DND-41 (cell line): ENCODE data around the gene OR6T1.

Experiments
- ATAC-seq: fragments of 200-7000 bp; cut with Tn5 transposase; 3 replicates; pipeline ENCODE4 v1.9.1; 2021; ENCODE audit warnings: low read depth; ENCODE audit not compliant: insufficient read depth
- DNase-seq: peaks from one replicate; pipeline ENCODE4 v3.0.0-alpha.2; 2020
- H2AFZ ChIP-seq: 2 replicates; pipeline ENCODE4 v1.6.0; 2012; ENCODE audit warnings: low read depth, low read length
- H3K27ac ChIP-seq: 2 replicates; pipeline ENCODE4 v1.5.1; 2012; ENCODE audit warnings: low read length, inconsistent platforms
- H3K27me3 ChIP-seq: fragments of 200-600 bp; sonication (generic); 2 replicates; pipeline ENCODE4 v1.6.0; 2012; ENCODE audit warnings: low read length, mild to moderate bottlenecking, inconsistent platforms; ENCODE audit not compliant: insufficient read depth, poor library complexity
- H3K36me3 ChIP-seq: 2 replicates; pipeline ENCODE4 v1.5.1; 2012; ENCODE audit warnings: low read length, inconsistent platforms; ENCODE audit not compliant: insufficient read depth
- H3K4me1 ChIP-seq: 2 replicates; pipeline ENCODE4 v1.5.1; 2012; ENCODE audit warnings: mild to moderate bottlenecking, low read length; ENCODE audit not compliant: insufficient read depth
- H3K4me2 ChIP-seq: 2 replicates; pipeline ENCODE4 v1.6.0; 2012; ENCODE audit warnings: mild to moderate bottlenecking, moderate library complexity, low read length, inconsistent platforms; ENCODE audit not compliant: insufficient read depth
- H3K4me3 ChIP-seq, 2 experiments: fragments of 200-600 bp in 1 of 2; shearing (Covaris generic) in 1 of 2; 2 replicates each; pipeline ENCODE4 v1.5.1; 2012 to 2016; ENCODE audit warnings: inconsistent platforms in 2 of 2, low read length in 2 of 2, mild to moderate bottlenecking in 2 of 2, low read depth in 1 of 2, moderate library complexity in 1 of 2
- H3K79me2 ChIP-seq: 2 replicates; pipeline ENCODE4 v1.6.0; 2012; ENCODE audit warnings: low read length, inconsistent platforms; ENCODE audit not compliant: insufficient read depth
- H3K9ac ChIP-seq: 2 replicates; pipeline ENCODE4 v1.6.0; 2012; ENCODE audit warnings: low read depth, mild to moderate bottlenecking, inconsistent platforms, low read length, moderate library complexity
- H3K9me3 ChIP-seq: 2 replicates; pipeline ENCODE4 v1.5.1; 2012; ENCODE audit warnings: low read length, moderate library complexity, mild to moderate bottlenecking, inconsistent platforms; ENCODE audit not compliant: insufficient read depth, severe bottlenecking
- H4K20me1 ChIP-seq: 2 replicates; pipeline ENCODE4 v1.6.0; 2012; ENCODE audit warnings: low read length; ENCODE audit not compliant: insufficient read depth
- EZH2 ChIP-seq: IDR thresholded peaks from 3 replicates; pipeline ENCODE4 v1.6.1; 2012; ENCODE audit warnings: borderline replicate concordance, low read depth, mild to moderate bottlenecking, moderate library complexity, low read length, inconsistent platforms; ENCODE audit not compliant: severe bottlenecking
- TF ChIP-seq, protein P1 (sequence below): IDR thresholded peaks from 2 replicates; pipeline ENCODE4 v1.5.1; 2012; ENCODE audit warnings: borderline replicate concordance, low read length, moderate library complexity, mild to moderate bottlenecking; ENCODE audit not compliant: poor library complexity, severe bottlenecking; ENCODE audit errors: extremely low read depth

Gene OR6T1

GRCh38 chr11:123899792-123900191 is 43.8 kb downstream of the OR6T1 start:
- no peak overlapping the region for H2AFZ ChIP-seq

More at GRCh38 chr11:123899792-123900191, 43.8 kb downstream of the OR6T1 start:
- DNase-seq (no peak), ATAC-seq (no peak)
- Histone ChIP-seq H3K4me2 (no peak overlapping the region), H3K36me3 (no peaks in the 10 kb centered on the region), H3K27me3 (peaks cover 3% of the 10 kb centered on the region), H3K79me2 (no peaks in the 10 kb centered on the region), H3K9me3 (no peaks in the 10 kb centered on the region), H4K20me1 (no peaks in the 10 kb centered on the region), H3K27ac (no peak overlapping the region), H3K9ac (no peak overlapping the region), H3K4me3 (no peak overlapping the region), H3K4me1 (no peaks in the 10 kb centered on the region)
- TF ChIP-seq, protein P1, sequence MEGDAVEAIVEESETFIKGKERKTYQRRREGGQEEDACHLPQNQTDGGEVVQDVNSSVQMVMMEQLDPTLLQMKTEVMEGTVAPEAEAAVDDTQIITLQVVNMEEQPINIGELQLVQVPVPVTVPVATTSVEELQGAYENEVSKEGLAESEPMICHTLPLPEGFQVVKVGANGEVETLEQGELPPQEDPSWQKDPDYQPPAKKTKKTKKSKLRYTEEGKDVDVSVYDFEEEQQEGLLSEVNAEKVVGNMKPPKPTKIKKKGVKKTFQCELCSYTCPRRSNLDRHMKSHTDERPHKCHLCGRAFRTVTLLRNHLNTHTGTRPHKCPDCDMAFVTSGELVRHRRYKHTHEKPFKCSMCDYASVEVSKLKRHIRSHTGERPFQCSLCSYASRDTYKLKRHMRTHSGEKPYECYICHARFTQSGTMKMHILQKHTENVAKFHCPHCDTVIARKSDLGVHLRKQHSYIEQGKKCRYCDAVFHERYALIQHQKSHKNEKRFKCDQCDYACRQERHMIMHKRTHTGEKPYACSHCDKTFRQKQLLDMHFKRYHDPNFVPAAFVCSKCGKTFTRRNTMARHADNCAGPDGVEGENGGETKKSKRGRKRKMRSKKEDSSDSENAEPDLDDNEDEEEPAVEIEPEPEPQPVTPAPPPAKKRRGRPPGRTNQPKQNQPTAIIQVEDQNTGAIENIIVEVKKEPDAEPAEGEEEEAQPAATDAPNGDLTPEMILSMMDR: no peak
- no peak for TF ChIP-seq EZH2
